SJCRH30 (cell line): ENCODE data around the gene PTX4. TPM values are rescaled to one million over a fixed set of nuclear protein-coding genes. Genes with fewer than 3 reads are reported as not detected.
"Not testable (repeated sequence)": the region's sequence is repeated elsewhere in the genome, so short reads cannot be mapped to it uniquely, and the experiment has no call there.

Source experiments
- DNase-seq, 2 experiments: peaks; one replicate each; pipeline ENCODE4 v3.0.0-alpha.2; 2015 to 2020
- H3K27ac ChIP-seq: fragments of 250-450 bp; sonication (Bioruptor Pico); 2 replicates; pipeline ENCODE4 v1.5.1; 2020; ENCODE audit warnings: mild to moderate bottlenecking, moderate library complexity
- H3K27me3 ChIP-seq: fragments of 250-450 bp; sonication (Bioruptor Pico); 2 replicates; pipeline ENCODE4 v1.5.1; 2020; ENCODE audit warnings: mild to moderate bottlenecking, moderate library complexity
- H3K36me3 ChIP-seq: fragments of 250-450 bp; sonication (Bioruptor Pico); 2 replicates; pipeline ENCODE4 v1.5.1; 2020; ENCODE audit warnings: mild to moderate bottlenecking, moderate library complexity
- H3K4me1 ChIP-seq: fragments of 250-450 bp; sonication (Bioruptor Pico); 2 replicates; pipeline ENCODE4 v1.5.1; 2020; ENCODE audit warnings: mild to moderate bottlenecking, moderate library complexity
- H3K4me3 ChIP-seq: fragments of 250-450 bp; sonication (Bioruptor Pico); 2 replicates; pipeline ENCODE4 v1.5.1; 2020; ENCODE audit warnings: mild to moderate bottlenecking, moderate library complexity
- H3K9me3 ChIP-seq: fragments of 250-450 bp; sonication (Bioruptor Pico); replicated peaks from 2 replicates; pipeline ENCODE4 v1.5.1; 2020; ENCODE audit warnings: mild to moderate bottlenecking, moderate library complexity
- total RNA-seq: library from RNA; depleted of rRNA; stranded (reverse); fragments of >200 nt; shearing (Covaris generic); gene quantifications from 2 replicates; pipeline ENCODE4 v1.2.3, GENCODE V29; 2014

The PTX4 gene
- total RNA-seq, 1 experiment from 2014 or later = not detected

DNA sequence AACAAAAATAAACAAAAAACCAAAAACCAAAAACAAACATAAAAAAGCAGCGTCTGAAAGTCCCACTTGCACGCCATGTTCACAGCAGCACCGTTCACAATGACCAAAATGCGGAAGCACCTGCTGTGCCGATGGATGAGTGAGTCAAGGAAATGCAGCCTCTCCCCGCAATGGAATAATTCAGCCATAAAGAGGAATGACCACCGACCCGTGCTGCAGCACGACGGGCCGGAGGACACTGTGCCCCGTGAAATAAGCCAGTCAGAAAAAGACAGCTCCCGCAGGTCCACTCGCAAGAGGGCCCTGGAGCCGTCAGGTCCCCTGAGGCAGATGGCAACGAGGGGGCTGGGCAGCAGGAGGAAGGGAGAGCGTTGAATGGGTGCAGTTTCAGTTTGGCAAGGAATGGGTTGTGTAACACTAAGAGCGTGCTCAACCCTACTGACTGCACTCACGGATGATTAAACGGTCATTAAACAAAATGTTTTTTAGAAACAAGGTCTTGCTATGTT lies 19.0 kb downstream of the PTX4 start:
- no peak for DNase-seq
- Histone ChIP-seq H3K36me3 (no peaks in the 10 kb centered on the region), H3K27me3 (no peaks in the 10 kb centered on the region), H3K27ac (no peak overlapping the region), H3K4me3 (no peak overlapping the region), H3K4me1 (no peaks in the 10 kb centered on the region), H3K9me3 (no peaks in the 10 kb centered on the region)

DNA sequence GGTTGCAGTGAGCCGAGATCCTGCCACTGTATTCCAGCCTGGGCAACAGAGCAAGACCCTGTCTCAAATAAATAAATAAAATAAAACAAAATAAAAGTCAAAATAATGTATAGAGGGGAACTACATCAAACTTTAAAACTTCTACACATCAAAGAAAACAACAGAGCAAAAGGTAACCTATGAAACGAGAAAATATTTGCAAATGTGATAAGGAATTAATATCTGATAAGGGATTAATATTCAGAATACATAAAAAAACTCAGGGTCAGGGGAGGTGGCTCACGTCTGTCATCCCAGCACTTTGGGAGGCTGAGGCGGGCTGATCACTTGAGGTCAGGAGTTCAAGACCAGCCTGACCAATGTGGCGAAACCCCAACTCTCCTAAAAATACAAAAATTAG lies 19.6 kb downstream of the PTX4 start:
- not testable (repeated sequence) for H3K4me1 ChIP-seq, H3K36me3 ChIP-seq, H3K9me3 ChIP-seq, H3K4me3 ChIP-seq, H3K27me3 ChIP-seq, DNase-seq, H3K27ac ChIP-seq

DNA sequence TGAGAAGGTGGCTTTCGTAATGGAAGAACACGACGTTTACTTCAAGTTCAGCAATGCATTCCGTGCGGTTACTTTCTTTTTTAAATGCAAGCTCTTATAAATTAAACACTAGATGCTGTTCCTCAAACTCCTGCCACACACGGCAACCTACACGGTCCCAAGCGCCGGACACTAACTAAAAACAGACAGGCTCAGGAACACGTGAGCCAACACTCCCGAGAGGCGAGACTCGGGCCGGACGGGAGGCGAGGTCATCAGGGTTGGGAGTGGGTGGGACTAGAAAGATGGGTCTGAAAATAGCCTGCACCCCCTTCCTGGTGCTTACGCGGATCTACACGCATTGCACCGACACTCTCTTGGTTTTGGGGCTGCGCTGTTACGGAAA lies 20.3 kb downstream of the PTX4 start:
- no peaks in the 10 kb centered on the region for H3K9me3 ChIP-seq
- no peak overlapping the region for H3K4me3 ChIP-seq
- no peaks in the 10 kb centered on the region for H3K4me1 ChIP-seq
- no peaks in the 10 kb centered on the region for H3K36me3 ChIP-seq
- no peak for DNase-seq
- H3K27ac ChIP-seq = no peak overlapping the region
- no peaks in the 10 kb centered on the region for H3K27me3 ChIP-seq

DNA sequence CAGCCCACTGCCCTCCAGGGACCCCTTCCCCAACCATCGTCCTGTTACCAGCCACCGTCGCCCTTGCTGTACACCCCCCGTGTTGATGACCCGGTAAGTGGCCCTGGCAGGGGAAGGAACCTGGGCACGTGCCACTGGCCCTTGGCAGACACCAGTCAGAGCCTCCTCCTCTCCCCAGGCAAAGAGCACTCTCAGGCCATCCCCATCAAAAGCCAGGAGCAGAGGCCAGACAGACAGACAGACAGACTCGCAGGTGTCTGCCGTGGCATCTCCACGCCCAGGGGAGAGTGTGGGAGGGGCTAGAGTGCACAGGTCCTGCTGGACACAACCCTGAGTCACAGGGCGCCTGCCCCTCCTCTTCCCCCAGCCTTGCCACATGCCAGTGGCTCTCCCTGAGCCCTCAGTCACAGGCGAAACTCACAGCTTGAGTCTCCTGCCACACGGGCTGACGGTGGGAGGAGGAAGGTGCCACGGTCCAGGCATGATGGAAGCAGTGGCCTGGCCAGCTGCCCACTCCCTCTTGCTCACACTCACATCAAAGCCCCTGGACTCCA lies 21.7 kb downstream of the PTX4 start:
- no peaks in the 10 kb centered on the region for H3K4me1 ChIP-seq
- H3K9me3 ChIP-seq = no peaks in the 10 kb centered on the region
- no peak for DNase-seq
- no peak overlapping the region for H3K27ac ChIP-seq
- H3K36me3 ChIP-seq = no peaks in the 10 kb centered on the region
- no peak overlapping the region for H3K4me3 ChIP-seq
- no peaks in the 10 kb centered on the region for H3K27me3 ChIP-seq

DNA sequence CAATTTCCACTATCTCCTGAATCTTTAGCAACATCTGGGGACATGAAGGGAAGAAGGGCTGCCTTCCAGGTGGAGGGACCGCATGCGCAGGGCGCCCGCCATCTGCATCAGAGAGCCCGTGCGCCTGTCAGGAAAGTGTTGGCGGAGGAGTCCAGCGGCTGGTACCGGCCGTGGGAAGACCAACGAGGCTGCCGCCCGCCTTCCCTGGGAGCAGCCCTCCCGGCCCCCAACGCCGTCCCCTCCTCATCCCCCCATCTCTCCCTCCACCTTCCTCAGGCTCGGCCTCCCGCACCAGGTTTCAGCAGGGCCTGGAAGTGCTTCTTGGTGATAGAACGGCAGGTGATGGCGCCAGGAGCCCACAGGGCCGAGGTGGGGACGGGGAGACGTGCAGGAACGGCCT lies 22.7 kb downstream of the PTX4 start:
- H3K36me3 ChIP-seq = no peaks in the 10 kb centered on the region
- H3K27me3 ChIP-seq = no peaks in the 10 kb centered on the region
- no peak overlapping the region for H3K4me3 ChIP-seq
- no peak for DNase-seq
- no peaks in the 10 kb centered on the region for H3K4me1 ChIP-seq
- H3K9me3 ChIP-seq = no peaks in the 10 kb centered on the region
- H3K27ac ChIP-seq = no peak overlapping the region

DNA sequence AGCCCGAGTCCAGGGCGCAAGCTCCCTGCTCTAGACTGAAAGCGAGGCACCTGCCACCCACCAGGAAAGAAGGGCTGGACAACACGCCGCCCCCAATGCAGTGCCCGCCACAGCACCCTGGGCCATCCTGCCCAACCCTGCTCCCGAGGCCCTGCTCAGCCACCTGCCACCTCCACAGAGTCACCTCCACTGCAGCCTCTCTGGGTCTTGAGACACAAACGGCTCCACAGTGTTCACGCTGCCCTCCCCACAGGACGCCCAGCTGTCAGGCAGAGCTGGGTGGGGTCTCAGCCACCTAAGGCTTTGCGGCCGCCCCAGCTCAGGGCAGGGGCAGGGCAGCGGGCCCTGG lies 23.2 kb downstream of the PTX4 start:
- Histone ChIP-seq H3K9me3 (no peaks in the 10 kb centered on the region), H3K36me3 (no peaks in the 10 kb centered on the region), H3K27ac (no peak overlapping the region), H3K27me3 (no peaks in the 10 kb centered on the region), H3K4me3 (no peak overlapping the region), H3K4me1 (no peaks in the 10 kb centered on the region)
- DNase-seq = no peak

DNA sequence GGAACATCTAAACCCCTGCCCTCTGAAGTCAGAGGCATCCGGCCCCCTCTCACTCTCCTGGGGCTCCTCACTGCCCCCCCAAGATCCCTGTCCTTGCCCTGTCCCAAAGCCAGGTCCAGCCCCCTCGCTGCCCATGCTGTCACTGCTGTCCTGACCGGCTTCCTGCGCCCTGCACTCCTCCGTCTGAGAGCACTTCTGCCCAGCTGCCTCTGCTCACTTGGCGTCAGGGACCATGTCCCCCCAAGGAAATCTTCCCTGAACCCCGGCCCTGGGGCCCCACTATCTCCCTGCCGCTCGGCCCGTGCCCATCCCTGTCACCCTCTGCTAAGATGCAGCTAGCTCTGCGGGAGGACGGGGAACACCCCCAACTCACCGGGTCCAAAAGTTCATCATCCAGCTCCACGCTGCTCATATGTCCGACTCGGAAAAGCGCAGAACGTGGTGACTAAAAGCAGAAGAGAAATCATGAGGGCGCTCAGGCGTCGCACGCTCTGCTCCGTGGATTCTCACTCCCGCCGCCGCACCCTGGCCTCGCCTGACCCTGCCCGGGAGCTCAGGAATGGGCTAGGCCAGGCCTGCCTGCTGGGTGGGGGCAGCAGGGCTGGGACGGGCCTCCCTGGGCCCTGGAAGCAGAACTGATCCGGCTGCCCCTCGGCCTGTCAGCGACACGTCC lies 23.7 kb downstream of the PTX4 start:
- Histone ChIP-seq H3K36me3 (no peaks in the 10 kb centered on the region), H3K27ac (no peak overlapping the region), H3K4me1 (no peaks in the 10 kb centered on the region), H3K4me3 (no peak overlapping the region), H3K9me3 (no peaks in the 10 kb centered on the region), H3K27me3 (no peaks in the 10 kb centered on the region)
- no peak for DNase-seq

DNA sequence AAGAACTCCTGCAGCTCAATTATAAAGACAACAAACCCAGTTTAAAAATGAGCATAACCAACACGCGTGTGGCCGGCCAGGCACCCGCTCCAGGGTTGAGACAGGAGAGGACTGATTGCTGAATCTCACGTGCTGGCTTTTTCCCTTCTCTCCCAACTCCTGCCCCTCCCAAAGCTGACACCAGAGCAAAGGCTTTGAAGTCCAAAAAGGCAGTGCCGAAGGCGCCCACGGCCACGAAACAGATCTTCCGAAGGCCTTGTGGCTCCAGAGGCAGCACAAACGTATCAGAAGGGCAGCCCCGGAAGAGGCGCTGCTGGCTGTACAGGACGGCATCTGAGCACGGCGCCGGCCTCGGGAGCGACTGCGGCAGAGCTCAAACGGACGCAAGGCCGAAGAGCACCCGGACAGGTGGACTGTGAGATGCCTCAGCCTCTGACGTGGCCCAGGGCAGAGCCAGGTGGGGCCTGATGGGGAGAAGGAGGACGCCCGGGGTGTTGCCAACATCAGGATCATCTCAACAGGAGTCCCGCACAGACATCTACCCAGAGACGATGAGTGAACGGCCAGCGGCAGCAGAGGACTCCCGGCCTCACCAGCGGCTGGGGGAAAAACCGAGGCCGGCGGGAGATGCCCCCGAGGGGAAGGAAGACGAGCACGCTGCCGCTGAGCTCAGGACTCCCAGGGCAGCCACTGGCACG lies 24.4 kb downstream of the PTX4 start:
- H3K36me3 ChIP-seq = no peaks in the 10 kb centered on the region
- no peaks in the 10 kb centered on the region for H3K4me1 ChIP-seq
- no peaks in the 10 kb centered on the region for H3K27me3 ChIP-seq
- no peak overlapping the region for H3K4me3 ChIP-seq
- DNase-seq = no peak
- H3K9me3 ChIP-seq = no peaks in the 10 kb centered on the region
- H3K27ac ChIP-seq = no peak overlapping the region

DNA sequence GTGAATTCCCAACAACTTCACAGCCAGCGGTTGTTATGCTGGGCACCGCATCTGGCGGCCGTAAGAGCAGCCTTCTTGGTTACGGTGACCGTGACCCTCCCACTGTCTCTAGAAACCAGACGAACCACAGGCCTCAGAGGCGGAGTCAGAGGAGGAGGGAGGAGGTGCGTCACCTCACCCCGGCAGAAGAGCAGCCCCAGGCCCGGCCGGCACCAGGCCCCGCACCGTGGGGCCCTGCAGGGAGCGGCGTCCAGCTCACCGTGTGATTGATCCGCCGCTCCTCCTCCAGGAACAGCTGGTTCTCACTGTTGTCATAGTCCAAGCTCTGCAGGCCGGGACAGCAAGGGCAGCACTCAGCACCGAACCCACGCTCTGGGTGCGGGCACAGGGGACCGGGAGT lies 27.6 kb downstream of the PTX4 start:
- no peaks in the 10 kb centered on the region for H3K36me3 ChIP-seq
- H3K27me3 ChIP-seq = no peaks in the 10 kb centered on the region
- no peak overlapping the region for H3K4me3 ChIP-seq
- H3K4me1 ChIP-seq = no peaks in the 10 kb centered on the region
- DNase-seq = no peak
- no peaks in the 10 kb centered on the region for H3K9me3 ChIP-seq
- no peak overlapping the region for H3K27ac ChIP-seq

DNA sequence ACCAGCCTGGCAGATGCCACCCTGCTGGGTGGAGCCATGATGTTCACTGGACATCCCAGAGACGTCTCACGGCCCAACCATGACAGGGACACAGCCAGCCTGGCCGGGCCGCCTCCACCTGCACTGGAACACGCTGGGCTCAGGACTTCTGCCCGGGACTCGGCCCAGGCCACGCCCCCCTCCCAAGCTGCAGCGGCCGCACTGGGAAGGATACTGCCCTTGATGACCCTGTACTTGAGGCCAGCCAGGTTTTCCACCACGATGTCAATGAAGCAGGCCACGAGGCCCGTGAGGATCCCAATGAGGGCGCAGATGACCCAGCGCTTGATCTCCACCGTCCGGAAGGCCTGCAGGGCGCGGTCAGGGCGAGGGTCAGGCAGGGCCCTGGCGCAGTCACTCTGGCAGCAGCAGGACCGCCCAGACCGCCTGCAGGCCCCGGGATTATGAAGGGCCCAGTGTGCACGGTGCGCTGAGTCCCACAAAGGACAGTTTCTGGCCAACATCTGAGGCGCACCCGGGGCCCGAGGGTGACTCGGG lies 28.1 kb downstream of the PTX4 start:
- Histone ChIP-seq H3K4me3 (no peak overlapping the region), H3K27me3 (no peaks in the 10 kb centered on the region), H3K36me3 (no peaks in the 10 kb centered on the region), H3K27ac (no peak overlapping the region), H3K9me3 (no peaks in the 10 kb centered on the region), H3K4me1 (no peaks in the 10 kb centered on the region)
- DNase-seq = no peak

DNA sequence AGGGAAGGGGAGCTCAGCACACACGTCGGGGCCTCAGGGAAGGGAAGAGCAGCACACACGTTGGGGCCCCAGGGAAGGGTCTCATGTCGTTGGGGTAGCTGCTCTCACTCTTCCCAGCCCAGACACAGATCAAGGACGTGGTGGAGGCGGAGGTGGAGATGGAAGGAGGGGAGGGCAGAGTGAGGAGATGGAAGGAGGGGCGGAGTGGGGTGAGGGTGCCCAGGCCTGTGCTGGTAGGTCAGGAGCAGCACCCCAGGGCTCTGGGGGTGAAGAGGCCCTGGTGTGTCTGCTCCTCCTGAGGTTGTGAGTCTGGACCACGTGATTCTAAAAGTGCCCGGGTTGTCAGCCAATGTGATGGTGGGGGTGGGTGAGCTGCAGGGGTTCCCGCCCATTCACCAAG lies 28.8 kb downstream of the PTX4 start:
- no peaks in the 10 kb centered on the region for H3K36me3 ChIP-seq

DNA sequence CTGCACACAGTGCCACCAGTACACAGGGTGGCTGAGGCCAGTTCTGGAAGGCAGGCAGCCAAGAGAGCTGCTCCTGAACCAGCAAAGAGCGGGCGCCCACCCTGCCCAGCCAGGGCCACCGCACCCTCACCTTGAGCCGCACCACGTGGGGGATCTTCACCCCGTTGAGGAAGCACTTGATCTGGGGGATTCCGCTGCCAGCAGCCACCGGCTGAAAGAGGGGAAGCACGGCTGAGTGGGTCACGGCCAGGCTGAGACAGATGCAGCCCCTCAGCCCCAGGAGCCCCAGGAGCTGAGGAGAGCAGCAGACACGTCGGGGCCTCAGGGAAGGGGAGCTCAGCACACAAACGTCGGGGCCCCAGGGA lies 29.8 kb downstream of the PTX4 start:
- Histone ChIP-seq H3K9me3 (no peaks in the 10 kb centered on the region), H3K27me3 (no peaks in the 10 kb centered on the region), H3K4me3 (no peak overlapping the region), H3K36me3 (no peaks in the 10 kb centered on the region), H3K4me1 (no peaks in the 10 kb centered on the region), H3K27ac (no peak overlapping the region)
- no peak for DNase-seq

More for the DNA sequence above, 28.8 kb downstream of the PTX4 start:
- H3K27me3 ChIP-seq = no peaks in the 10 kb centered on the region
- no peak for DNase-seq
- no peak overlapping the region for H3K27ac ChIP-seq
- H3K4me3 ChIP-seq = no peak overlapping the region
- no peaks in the 10 kb centered on the region for H3K4me1 ChIP-seq
- no peaks in the 10 kb centered on the region for H3K9me3 ChIP-seq

DNA sequence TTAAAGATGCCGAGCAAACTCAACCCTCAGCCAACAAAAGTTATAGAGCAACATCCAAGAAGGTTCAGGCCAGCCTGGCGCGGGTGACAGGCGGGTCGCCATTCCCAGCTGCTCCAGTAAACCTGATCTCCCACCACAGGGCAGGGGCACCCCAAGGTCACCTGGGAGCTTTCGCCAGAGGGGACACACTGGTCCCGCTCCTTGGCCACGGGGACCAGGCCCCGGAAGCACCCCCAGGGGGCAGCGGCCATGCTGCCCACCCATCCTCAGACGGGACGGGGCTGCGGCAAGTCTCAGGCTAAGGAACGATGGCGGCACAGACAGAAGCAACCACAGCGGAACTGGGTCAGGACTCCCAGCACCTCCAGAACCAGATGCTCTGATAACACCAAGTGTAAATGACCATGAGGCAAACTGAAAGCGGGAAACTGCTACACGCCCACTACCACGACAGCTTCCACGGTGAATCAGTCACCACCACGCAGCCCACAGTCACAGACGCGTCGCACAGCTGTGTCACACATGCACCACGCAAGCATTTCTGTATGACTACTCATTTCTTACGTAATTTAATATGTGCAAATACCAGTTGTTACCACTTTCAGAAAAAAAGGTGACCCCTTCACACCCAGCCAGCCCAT lies 30.3 kb downstream of the PTX4 start:
- H3K4me1 ChIP-seq = no peaks in the 10 kb centered on the region
- H3K27me3 ChIP-seq = no peaks in the 10 kb centered on the region
- H3K27ac ChIP-seq = no peak overlapping the region
- DNase-seq = no peak
- H3K36me3 ChIP-seq = no peaks in the 10 kb centered on the region; the same call in 1 of the 2 replicates
- H3K9me3 ChIP-seq = no peaks in the 10 kb centered on the region
- H3K4me3 ChIP-seq = no peak overlapping the region

DNA sequence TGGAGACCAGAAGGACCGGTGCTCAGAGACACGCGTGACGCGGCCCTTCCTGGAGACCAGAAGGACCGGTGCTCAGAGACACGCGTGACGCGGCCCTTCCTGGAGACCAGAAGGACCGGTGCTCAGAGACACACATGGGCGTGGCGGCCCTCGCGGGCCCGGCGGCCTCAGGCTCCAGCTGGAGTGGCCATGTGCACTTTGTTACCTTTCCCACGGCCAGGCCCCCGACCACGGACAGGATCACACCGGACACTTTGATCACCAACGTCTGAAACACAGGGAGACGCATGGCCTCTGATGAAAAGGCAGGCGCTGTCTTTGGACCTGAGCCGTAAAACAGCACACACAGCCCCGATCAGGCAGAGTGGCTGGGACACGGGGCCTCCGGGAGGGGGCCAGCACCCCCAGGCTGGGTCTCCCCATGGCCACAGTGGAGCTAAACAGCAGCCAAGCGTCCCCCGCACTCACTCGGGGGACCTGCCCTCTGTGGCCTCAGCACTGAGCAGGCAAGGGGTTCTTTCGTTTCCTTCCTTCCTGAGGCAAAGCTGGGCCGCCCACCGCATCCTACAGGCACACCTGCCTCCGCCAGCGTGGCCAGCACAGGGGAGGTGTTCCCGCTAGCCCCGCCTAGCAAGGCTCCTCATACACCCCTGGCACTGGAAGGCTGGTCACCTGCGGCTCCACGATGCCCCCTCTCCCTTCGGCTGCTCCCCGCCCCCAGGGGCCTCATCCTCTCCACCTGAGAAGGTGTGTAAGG lies 31.1 kb downstream of the PTX4 start:
- Histone ChIP-seq H3K4me3 (no peak overlapping the region), H3K9me3 (no peaks in the 10 kb centered on the region), H3K4me1 (no peaks in the 10 kb centered on the region), H3K27me3 (no peaks in the 10 kb centered on the region), H3K36me3 (no peaks in the 10 kb centered on the region; the same call in 1 of the 2 replicates), H3K27ac (no peak overlapping the region)
- no peak for DNase-seq
